ENCODE data around the gene TUBE1.

TUBE1 gene

DNA sequence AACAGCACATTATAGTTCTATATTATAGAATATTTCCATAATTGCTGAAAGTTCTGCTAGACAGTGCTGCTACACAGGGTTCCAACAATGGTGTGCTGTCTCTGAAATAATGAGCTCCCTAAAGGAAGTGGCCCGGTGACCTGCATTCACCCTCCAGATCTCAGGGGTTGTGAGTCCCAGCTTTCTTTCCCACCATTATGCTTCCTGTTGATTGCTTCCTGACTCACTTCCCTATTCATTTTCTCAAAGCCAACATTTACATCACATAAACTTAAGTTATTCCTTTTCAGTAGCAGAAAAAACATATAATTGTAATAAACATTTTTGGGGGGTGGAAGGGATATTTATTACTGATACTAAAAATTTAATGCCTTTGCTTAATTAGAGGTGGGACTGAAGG, 46.3 kb downstream of the TUBE1 start:
- Histone ChIP-seq H3K4me1 (no peaks in the 10 kb centered on the region; the same call in 1 of the 2 replicates), H3K27me3 (no peaks in the 10 kb centered on the region), H3K9me3 (no peaks in the 10 kb centered on the region), H3K36me3 (no peaks in the 10 kb centered on the region), H3K4me3 (ENCODE audit: low read depth, low read length) (no peak overlapping the region)
- TF ChIP-seq, protein P1, sequence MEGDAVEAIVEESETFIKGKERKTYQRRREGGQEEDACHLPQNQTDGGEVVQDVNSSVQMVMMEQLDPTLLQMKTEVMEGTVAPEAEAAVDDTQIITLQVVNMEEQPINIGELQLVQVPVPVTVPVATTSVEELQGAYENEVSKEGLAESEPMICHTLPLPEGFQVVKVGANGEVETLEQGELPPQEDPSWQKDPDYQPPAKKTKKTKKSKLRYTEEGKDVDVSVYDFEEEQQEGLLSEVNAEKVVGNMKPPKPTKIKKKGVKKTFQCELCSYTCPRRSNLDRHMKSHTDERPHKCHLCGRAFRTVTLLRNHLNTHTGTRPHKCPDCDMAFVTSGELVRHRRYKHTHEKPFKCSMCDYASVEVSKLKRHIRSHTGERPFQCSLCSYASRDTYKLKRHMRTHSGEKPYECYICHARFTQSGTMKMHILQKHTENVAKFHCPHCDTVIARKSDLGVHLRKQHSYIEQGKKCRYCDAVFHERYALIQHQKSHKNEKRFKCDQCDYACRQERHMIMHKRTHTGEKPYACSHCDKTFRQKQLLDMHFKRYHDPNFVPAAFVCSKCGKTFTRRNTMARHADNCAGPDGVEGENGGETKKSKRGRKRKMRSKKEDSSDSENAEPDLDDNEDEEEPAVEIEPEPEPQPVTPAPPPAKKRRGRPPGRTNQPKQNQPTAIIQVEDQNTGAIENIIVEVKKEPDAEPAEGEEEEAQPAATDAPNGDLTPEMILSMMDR (IDR thresholded peaks at IDR 0.05; ENCODE audit: low read depth, low read length): no peak
- DNase-seq: no peak

DNA sequence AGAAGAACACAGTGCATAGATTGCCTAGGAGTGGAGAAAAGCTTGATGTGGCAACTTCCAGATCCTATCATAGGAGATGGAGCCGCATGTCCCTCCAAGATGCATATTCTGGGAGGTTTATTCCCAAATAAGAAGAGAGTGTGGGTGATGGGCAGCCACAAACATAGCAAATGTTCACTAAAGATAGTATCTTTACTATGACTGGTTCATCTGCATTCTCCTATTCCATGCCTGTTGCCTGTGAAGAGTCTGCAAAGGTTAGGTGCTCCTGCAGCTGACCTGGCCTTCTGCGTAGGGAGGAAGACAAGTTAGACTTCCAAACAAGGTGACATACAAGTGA, 47.9 kb downstream of the TUBE1 start:
- Histone ChIP-seq H3K9me3 (no peaks in the 10 kb centered on the region), H3K4me1 (no peaks in the 10 kb centered on the region; the same call in 1 of the 2 replicates), H3K36me3 (no peaks in the 10 kb centered on the region), H3K27me3 (no peaks in the 10 kb centered on the region), H3K4me3 (ENCODE audit: low read depth, low read length) (no peak overlapping the region)
- TF ChIP-seq, protein P1 (IDR thresholded peaks at IDR 0.05; ENCODE audit: low read depth, low read length): no peak
- DNase-seq: no peak

DNA sequence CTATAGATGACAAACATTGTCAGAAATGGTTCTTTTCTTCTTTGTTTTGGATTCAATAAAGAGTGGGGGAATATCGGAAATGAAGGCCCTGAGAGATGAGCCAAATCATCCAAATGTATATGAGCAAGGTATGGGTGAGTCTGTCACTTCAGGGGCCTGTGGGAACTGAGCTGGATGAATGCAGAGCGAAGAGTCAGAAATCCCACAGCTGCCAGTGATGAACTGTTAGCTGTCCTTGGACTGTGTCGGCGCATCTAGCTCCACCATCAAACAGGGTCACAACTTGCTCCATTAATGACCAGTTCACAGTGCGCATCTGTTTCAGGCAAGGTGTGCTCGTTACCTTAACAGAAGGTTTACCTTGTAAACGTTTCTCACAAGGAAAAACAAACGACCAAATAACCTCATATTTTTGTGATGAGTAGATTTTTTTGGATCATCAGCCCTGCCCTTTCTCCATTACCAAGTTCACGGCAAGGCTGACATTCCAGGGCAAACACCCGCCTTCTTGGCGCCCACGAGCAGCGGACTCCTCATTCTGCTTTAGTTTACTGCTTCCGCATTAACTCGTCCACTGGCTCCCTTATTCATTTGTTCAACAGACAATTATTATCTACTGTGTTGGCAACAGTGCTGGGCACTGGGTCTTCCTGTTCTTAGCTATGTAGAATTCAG, 48.4 kb downstream of the TUBE1 start:
- Histone ChIP-seq H3K27me3 (no peaks in the 10 kb centered on the region), H3K4me1 (no peaks in the 10 kb centered on the region; the same call in 1 of the 2 replicates), H3K36me3 (no peaks in the 10 kb centered on the region), H3K9me3 (no peaks in the 10 kb centered on the region), H3K4me3 (ENCODE audit: low read depth, low read length) (no peak overlapping the region)
- no peak for DNase-seq
- TF ChIP-seq, protein P1 (IDR thresholded peaks at IDR 0.05; ENCODE audit: low read depth, low read length): no peak

DNA sequence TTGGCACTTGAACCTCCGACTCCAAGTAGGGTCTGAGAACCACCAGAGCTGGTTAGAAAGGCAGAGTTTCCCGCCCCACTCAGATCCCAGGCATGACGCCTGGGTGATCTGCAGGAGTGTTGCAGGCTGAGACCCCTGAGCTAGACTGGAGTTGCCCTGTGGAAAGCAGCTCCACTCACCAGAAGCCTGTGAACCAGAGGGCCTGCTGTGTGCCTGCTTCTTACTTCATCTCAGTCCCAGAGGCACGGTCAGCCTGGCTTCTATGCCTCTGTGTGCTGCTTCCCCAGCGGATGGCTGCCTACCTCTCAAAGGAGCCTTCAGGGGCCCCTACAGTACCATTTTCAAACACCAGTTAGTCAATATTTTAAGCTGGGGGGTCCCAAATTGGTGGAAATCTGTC, 49.0 kb downstream of the TUBE1 start:
- Histone ChIP-seq H3K36me3 (no peaks in the 10 kb centered on the region), H3K4me3 (ENCODE audit: low read depth, low read length) (no peak overlapping the region), H3K9me3 (no peaks in the 10 kb centered on the region), H3K27me3 (no peaks in the 10 kb centered on the region), H3K4me1 (no peaks in the 10 kb centered on the region; the same call in 1 of the 2 replicates)
- DNase-seq: no peak
- TF ChIP-seq, protein P1 (IDR thresholded peaks at IDR 0.05; ENCODE audit: low read depth, low read length): no peak

DNA sequence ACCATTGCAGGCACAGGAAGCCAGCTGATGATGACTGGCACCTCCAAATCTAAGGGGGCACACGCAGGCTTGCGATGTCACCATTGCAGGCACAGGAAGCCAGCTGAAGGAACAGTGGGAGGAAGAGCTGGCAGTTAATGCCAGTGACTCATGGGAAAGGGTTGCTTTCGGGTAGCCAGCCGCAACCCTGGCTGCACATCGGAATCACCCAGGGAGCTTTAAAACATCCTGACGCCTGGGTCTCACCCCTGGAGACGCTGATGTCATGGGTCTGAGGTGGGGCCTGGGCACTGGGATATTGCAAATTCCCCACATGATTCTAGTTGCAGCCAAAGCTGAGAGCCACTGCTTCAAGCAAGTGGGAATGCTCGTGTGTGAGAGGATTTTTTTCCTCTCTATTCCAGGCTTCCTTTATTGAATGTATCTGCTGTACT, 49.5 kb downstream of the TUBE1 start:
- no peak overlapping the region for H3K4me3 ChIP-seq (ENCODE audit: low read depth, low read length)
- DNase-seq: no peak
- H3K27me3 ChIP-seq: no peaks in the 10 kb centered on the region
- TF ChIP-seq, protein P1 (IDR thresholded peaks at IDR 0.05; ENCODE audit: low read depth, low read length): no peak
- H3K36me3 ChIP-seq: no peaks in the 10 kb centered on the region
- no peaks in the 10 kb centered on the region for H3K9me3 ChIP-seq
- H3K4me1 ChIP-seq: no peaks in the 10 kb centered on the region; the same call in 1 of the 2 replicates

DNA sequence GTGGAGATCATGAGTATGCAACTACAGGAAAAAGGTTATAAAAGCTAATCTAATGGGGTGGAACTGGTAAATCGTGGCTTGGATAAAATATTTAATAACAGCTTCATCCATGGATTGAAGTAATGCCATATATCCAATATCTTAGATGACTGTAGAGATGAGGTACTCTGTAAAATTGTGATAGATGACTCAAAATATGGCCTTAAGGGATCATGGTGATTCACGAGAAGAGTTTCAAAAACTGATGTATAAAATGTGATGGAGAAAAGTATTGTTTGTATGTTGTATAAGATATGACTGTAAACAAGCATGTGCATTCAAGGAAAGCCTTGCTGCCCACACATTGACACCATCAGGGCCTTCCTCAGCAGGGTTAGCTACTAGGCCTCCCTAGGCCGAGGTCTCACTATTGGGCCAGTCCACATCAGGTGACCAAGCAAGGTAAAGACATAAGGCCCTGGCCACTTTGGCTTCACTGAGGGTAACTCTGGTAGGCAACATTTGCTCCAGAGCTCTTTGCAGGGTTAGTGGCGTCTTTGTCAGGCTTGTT, 51.1 kb downstream of the TUBE1 start:
- Histone ChIP-seq H3K4me1 (no peaks in the 10 kb centered on the region), H3K27me3 (no peaks in the 10 kb centered on the region), H3K36me3 (no peaks in the 10 kb centered on the region), H3K9me3 (no peaks in the 10 kb centered on the region), H3K4me3 (ENCODE audit: low read depth, low read length) (no peak overlapping the region)
- TF ChIP-seq, protein P1 (IDR thresholded peaks at IDR 0.05; ENCODE audit: low read depth, low read length): no peak
- no peak for DNase-seq

All from BE2C (cell line).